ENCODE results near the gene CKLF.

GRCh38 chr16:66603537-66604375 is 51.4 kb downstream of the CKLF start:
- TF ChIP-seq POLR2A (IDR thresholded peaks at IDR 0.05; ENCODE audit: low read depth, low read length): peak; percentile 57; the same call in 1 of the 2 replicates
- no peak for TF ChIP-seq TAF1 (IDR thresholded peaks at IDR 0.05; ENCODE audit: borderline replicate concordance, low read depth, low read length)
